Activated naive CD4-positive, alpha-beta T cell treated with anti-CD3 and anti-CD28 coated beads, Interleukin-2, amount 50 U/mL, for 72 hours (primary cell): Measurements from ENCODE around the gene C4orf50. TPM values are rescaled to one million over a fixed set of nuclear protein-coding genes. Genes with fewer than 3 reads are reported as not detected.

Experiments used
- ATAC-seq, 2 donors: fragments of 150-1000 bp; cut with Tn5 transposase; 2 replicates each; pipeline ENCODE4 v1.10.0; 2021; ENCODE audit warnings: mild to moderate bottlenecking in 2 of 2, moderate library complexity in 2 of 2
- DNase-seq, 2 donors: peaks; one replicate each; pipeline ENCODE4 v3.0.0; 2021 to 2022; ENCODE audit warnings: low spot score in 2 of 2
- H3K27ac Mint-ChIP-seq, 2 donors: one replicate each; pipeline ENCODE4 v1.8.0; 2022; ENCODE audit warnings: mild to moderate bottlenecking in 2 of 2, mixed read lengths in 2 of 2
- H3K36me3 Mint-ChIP-seq, 2 donors: one replicate each; pipeline ENCODE4 v1.8.0; 2022; ENCODE audit warnings: mixed read lengths in 2 of 2
- H3K9me3 Mint-ChIP-seq, 2 donors: one replicate each; pipeline ENCODE4 v1.8.0; 2022; ENCODE audit warnings: mixed read lengths in 2 of 2
- total RNA-seq, 2 donors: library from RNA; stranded (reverse); gene quantifications; one replicate each; pipeline ENCODE4 v1.2.3, GENCODE V29; 2022

Gene C4orf50
- total RNA-seq, 2 donors from 2014 or later, result 0.12 TPM; not detected in 1

DNA sequence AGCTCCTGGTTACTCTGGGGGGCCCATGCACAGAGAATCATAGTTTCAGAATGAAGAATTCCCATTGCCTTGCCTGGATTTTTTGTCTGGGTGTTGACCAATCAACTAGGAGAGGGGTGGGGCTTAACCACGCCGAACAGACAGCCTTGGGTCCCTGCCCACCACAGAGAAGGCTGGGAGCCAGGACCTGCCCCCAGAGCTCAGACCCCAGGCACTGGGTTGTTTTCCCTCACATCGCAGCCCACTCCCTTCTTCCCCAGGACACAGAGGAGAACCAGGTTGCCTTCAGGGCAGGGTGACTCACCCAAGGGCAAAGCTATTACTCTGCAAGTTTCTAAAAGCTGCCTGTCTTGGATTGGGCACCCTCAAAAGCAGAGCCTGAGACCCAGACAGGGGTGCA lies 102.0 kb downstream of the C4orf50 start:
- Mint-ChIP-seq H3K36me3 (peaks cover 0 to 7% of the 10 kb centered on the region in 2 donors), H3K9me3 (peaks cover 3 to 10% of the 10 kb centered on the region in 2 donors), H3K27ac (no peak overlapping the region)
- ATAC-seq, result no peak
- DNase-seq, result no peak

DNA sequence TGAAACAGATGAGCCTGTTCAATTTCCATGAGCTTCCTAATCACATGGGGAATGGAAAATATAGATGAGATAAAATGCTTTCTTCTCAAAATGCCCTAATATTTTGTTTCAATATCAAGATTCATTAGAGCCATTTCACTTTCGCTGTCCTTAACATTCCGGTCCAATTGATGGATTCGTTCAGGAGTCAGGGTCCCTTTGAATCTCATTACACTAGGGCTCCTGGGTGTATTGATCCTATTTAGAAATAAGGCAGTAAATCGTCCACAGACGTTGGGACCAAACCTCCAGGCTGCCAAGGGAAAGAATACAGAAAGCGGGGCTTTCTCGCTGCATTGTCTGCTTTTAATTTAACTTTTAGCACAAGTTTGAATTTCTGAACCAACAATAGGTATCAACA lies 104.8 kb downstream of the C4orf50 start:
- ATAC-seq, result no peak
- Mint-ChIP-seq H3K36me3 (peaks cover 0 to 7% of the 10 kb centered on the region in 2 donors), H3K9me3 (peaks cover 4 to 10% of the 10 kb centered on the region in 2 donors), H3K27ac (no peak overlapping the region)
- DNase-seq, result no peak

DNA sequence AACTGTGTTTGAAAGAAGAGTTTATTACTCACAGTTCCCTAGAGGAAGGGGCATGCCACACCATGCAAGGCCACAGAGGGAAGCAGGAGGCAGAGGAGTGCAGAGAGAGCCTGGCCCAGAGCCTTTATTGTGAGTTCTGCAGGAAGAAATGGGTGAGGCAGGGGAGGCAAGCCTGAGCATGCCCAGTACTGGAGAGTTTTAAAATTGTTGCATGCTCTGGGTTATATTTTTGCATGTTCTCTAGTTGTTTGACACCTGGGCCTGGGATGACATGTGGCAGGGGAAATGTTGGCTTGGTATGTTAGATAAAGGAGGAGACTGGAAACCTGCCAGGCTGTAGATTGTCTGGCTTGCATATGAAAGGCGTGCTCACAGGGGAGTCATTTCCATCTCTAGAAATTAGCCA lies 105.6 kb downstream of the C4orf50 start:
- ATAC-seq, result no peak
- Mint-ChIP-seq H3K9me3 (peaks cover 12 to 17% of the 10 kb centered on the region in 2 donors), H3K36me3 (peaks cover 0 to 7% of the 10 kb centered on the region in 2 donors), H3K27ac (no peak overlapping the region)
- no peak for DNase-seq

DNA sequence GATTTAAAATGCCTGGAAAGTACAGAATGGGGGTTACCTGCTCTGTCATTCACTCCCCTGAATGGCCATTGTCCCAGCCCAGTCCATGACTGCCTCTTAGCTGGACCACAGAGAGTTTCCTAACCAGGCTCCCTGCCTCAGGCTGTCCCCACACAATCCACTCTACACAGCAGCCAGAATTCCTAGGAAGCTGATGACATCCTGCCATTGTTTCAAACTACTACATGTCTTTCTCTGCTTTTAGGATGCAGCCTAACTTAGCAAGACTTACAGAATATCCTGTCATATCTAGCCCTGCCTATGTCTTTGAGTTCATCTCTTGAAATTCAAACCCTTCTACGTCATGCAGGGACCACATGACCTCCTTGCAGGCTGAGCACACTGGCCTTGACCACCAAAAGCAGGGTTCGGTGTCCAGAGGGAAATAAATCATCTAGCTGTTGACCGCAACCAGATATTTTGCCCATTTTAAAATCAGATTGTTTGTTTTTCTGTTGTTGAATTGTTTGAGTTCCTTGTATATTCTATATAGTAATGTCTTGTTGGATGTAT lies 109.3 kb downstream of the C4orf50 start:
- peaks cover 0 to 7% of the 10 kb centered on the region in 2 donors for H3K36me3 Mint-ChIP-seq
- ATAC-seq, result no peak
- DNase-seq, result no peak
- no peak overlapping the region for H3K27ac Mint-ChIP-seq
- H3K9me3 Mint-ChIP-seq, result peaks cover 14 to 26% of the 10 kb centered on the region in 2 donors

DNA sequence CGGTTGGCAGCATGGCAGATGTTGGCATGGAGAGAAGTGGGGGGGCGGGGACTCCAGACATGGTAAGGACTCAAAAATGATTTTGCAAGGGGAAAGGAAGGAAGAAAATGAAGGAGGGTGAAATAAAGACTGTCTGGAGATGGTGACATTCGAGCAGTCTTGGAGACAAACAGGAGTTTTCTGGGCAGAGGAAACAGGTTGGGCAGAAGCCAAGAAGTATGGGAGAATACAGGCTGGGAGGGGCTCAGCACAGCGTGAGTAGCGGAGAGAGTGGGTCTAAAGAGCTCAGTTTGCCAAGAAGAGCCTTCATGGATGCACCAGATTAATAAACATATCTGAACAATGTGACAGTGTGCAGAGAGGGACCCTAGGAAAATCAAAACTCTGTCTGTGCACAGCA lies 112.0 kb downstream of the C4orf50 start:
- peaks cover 14 to 19% of the 10 kb centered on the region in 2 donors for H3K9me3 Mint-ChIP-seq
- DNase-seq (no peak), ATAC-seq (no peak)
- no peaks in the 10 kb centered on the region for H3K36me3 Mint-ChIP-seq
- no peak overlapping the region for H3K27ac Mint-ChIP-seq

DNA sequence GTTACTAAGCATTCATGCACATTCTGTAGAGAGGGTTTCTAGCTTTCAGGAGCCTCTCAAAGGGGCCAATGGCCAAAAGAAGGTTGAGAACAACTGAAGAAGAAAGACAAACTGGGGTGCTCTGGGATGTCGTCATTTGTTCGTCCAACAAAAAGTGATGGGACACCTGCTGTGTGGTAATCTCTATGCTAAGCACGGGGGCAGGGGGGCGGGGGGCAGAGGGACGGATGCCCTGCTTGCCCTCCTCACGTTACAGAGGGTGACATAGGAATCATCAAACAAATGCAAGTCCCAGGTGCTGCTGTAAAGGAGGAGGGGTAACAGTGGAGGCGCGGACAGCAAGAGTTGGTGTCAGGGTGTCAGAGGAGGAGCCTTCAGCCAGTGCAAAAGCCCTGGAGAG lies 112.5 kb downstream of the C4orf50 start:
- Mint-ChIP-seq H3K27ac (no peak overlapping the region), H3K36me3 (no peaks in the 10 kb centered on the region), H3K9me3 (peaks cover 14 to 19% of the 10 kb centered on the region in 2 donors)
- DNase-seq (no peak), ATAC-seq (no peak)

DNA sequence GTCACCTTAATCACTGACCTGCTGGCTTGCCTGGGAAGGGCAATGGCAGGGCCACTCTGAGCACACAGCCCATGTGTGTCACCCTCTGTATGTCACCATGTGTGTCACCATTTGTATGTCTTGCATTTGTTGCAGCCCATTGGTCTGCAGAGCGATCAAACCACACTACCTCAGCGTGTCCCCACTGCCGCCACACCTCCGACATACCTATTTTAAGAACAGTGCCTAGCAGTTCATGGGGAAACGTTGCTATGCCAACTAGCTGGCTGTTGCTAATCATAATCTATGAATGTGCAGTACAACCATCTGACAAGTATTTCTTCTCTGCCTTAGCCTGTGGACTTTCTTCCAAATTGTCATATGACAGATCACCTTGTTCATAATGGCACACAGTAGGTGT lies 117.4 kb downstream of the C4orf50 start:
- Mint-ChIP-seq H3K27ac (no peak overlapping the region), H3K9me3 (peaks cover 5 to 14% of the 10 kb centered on the region in 2 donors), H3K36me3 (no peaks in the 10 kb centered on the region)
- no peak for DNase-seq
- no peak for ATAC-seq

DNA sequence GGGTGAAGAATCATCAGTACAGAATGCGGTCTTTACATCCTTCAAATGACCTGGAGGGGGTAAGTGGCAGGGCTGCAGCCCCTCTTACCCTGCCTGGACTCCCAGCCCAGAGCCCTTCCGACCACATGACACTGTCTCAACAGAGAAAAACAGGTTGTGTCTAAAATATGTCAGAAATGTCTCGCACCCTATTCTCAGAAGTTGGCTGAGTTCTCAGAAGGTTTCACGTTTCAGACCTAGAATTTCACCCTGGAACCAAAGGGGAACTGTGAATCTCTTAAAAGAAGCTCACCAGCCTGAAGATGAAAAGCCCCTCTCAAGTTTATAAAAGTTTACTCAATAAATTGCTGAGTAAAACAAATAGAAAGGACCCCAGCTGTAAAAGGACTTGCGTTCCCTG lies 118.3 kb downstream of the C4orf50 start:
- no peaks in the 10 kb centered on the region for H3K36me3 Mint-ChIP-seq
- ATAC-seq, result no peak
- no peak for DNase-seq
- peaks cover 5 to 10% of the 10 kb centered on the region in 2 donors for H3K9me3 Mint-ChIP-seq
- H3K27ac Mint-ChIP-seq, result no peak overlapping the region

DNA sequence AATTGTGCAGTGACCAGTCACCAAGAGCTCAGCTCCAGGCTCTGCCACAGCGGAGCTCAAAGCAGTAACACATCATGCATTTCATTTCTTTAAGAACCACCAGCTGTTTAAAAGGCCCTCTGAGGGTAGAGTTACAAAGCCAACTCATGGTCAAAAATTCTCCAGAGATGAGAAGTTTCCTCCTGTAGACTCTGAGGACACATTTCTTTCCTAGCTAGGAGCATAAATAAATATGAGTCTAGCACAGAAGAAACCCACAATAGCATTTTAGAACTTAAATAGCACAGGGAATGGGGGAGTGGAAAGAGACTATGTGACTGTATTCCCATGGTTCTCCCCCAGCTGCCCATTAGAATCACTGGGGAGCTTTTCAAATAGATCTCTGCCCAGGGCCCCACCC lies 118.8 kb downstream of the C4orf50 start:
- H3K9me3 Mint-ChIP-seq, result peaks cover 5 to 10% of the 10 kb centered on the region in 2 donors
- no peak for DNase-seq
- no peaks in the 10 kb centered on the region for H3K36me3 Mint-ChIP-seq
- no peak overlapping the region for H3K27ac Mint-ChIP-seq
- ATAC-seq, result no peak

DNA sequence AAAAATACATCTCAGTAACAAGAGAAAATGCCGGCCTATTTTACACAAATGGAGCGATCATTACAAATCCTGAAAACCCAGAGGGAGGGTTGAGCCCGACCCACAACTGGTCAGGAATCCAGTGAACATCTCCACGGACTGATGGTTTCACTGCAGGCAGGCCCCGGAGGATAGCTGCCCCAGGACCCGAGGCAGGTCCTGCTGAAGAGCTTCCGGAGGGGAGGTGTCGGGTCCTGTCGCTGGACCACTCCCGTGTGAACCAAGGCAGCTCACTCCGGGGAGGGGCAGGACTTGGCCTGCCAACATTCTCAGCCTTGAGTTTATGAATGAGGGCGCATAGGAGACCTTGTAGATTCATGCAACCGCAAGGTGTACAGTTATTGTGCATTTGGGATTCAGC lies 120.6 kb downstream of the C4orf50 start:
- H3K9me3 Mint-ChIP-seq, result peaks cover 5 to 17% of the 10 kb centered on the region in 2 donors

DNA sequence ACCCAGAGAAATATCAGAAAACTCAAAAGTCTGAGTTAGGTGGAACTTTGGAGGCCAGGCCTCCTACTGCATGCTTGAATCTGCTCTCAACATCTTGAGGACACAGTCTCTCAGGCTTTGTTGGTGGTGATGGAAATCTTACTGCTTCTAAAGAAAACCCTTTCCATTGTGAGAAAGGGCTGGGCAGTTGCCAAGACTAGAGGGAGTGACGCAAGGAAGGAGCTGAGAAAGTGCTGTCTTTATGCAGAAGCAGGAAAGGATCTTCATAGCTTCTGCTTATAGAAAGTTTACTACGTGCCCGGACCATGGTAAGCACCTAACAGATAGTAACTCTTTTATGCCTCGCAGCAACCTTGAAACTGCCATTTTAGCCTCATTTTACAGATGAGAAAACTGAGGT lies 122.9 kb downstream of the C4orf50 start:
- no peak for ATAC-seq
- H3K36me3 Mint-ChIP-seq, result peaks cover 9 to 17% of the 10 kb centered on the region in 2 donors
- H3K9me3 Mint-ChIP-seq, result peaks cover 5 to 21% of the 10 kb centered on the region in 2 donors
- no peak overlapping the region for H3K27ac Mint-ChIP-seq
- DNase-seq, result no peak

More for the DNA sequence above, 120.6 kb downstream of the C4orf50 start:
- DNase-seq (no peak), ATAC-seq (no peak)
- Mint-ChIP-seq H3K27ac (no peak overlapping the region), H3K36me3 (peaks cover 0 to 6% of the 10 kb centered on the region in 2 donors)

DNA sequence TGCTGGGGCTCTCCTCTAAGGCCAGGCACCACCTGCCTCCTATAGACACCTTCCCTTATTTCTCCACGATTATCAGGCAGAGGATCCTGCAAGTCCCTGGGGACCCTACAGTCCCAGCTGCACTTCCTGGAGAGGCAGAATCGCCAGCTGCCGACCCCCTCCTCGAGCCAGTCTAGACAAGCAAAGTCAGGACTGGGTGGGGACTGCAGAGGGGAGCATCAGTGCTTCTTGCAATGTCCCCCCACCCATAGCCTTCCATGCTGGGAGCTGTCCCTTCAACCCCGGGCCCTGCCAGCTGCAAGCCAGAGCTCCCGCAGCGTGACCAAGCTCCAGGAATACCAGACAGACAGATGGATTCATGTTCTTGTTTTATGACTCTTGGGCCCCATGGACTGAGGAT lies 124.0 kb downstream of the C4orf50 start:
- H3K36me3 Mint-ChIP-seq, result peaks cover 9 to 25% of the 10 kb centered on the region in 2 donors

DNA sequence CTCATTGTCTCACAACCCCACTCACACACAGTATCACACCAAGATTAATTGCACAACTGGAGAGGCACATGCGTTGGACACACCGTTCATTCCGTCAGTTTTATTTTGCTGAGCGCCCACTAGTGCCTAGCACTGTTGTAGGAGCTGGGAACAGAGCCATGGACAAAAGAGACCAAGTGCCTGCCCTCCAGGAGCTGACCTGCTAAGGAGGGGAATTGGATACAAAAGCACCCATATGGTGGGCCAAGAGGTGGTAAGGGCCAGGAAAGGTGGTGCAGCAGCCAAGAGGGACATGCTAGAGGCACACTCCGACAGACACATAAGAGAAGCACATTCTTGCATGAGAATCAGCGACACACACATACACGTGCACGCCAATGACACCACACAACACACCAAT lies 124.6 kb downstream of the C4orf50 start:
- Mint-ChIP-seq H3K9me3 (peaks cover 2 to 18% of the 10 kb centered on the region in 2 donors), H3K36me3 (peaks cover 9 to 30% of the 10 kb centered on the region in 2 donors), H3K27ac (no peak overlapping the region)
- no peak for ATAC-seq
- no peak for DNase-seq

More for the DNA sequence above, 124.0 kb downstream of the C4orf50 start:
- DNase-seq, result no peak
- H3K9me3 Mint-ChIP-seq, result peaks cover 5 to 21% of the 10 kb centered on the region in 2 donors
- H3K27ac Mint-ChIP-seq, result no peak overlapping the region
- no peak for ATAC-seq

DNA sequence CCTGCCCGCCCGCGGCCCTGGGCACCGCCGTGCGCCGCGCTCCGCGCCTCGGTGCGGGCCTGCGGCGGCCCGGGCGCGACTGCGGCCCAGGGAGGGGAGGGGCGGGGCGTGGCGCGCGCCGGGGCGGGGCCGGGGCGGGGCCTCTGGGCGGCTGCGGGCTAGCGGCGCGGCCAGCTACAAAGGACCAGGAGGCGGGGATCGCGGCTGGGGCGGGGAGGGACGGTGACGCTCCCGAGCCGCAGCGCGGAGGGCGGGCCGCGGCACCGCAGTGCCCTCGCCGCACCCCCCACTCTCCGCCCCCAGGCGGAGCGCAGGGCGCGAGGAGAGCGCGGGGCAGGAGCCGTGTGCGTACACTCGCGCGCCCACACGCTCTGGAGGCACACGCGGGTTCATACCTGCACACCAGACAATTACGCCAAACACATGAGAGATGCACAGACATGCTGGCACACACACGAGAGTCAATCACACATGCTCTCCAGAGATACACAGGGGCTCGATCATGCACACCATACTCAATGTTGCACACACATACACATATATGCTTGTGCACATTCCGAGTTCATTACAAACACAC lies 125.1 kb downstream of the C4orf50 start, which contains the start of gene CRMP1:
Gene CRMP1 (minus strand): TSS at position 83 of the 577 bp plus-strand sequence. CDS start 117 bp downstream, outside the sequence.
- H3K36me3 Mint-ChIP-seq, result peaks cover 9 to 30% of the 10 kb centered on the region in 2 donors
- DNase-seq (no peak), ATAC-seq (no peak)
- H3K9me3 Mint-ChIP-seq, result peaks cover 0 to 15% of the 10 kb centered on the region in 2 donors
- H3K27ac Mint-ChIP-seq, result no peak within 1 kb of the TSS

DNA sequence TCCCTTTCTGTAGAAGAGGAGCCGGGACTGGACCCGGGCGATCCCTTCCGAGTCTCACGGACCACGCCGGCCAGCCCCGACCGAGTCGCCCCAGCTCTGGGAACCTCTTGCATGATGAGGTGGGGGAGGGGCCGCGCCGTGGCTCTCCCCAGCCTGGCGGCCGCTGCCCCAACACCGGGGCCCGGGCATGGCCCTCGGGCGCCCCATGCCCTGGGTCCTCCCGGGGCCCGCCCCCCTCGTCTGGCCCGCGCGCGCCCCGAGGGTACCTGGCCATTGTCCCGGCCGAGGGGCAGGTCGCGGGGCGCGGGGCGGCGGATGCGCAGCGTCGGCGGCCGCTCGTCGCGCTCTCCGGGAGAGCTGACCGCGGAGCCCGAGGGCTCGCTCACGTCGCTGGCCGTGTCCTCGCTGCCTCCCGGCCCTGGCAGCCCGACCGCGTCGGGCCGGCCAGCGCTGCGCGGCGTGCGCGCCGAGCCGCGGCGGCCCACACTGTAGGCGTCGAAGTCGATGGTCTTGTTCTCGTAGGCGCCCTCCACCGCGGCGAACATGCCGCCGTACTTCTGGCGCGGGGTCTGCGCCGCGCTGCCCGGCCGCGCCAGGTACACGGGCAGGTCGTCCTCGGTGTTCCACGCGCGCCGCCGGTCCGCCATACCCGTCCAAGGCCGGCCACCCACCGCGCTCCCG lies 125.8 kb downstream of the C4orf50 start:
- DNase-seq, result no peak
- H3K36me3 Mint-ChIP-seq, result peaks cover 9 to 30% of the 10 kb centered on the region in 2 donors
- H3K27ac Mint-ChIP-seq, result no peak overlapping the region
- peaks cover 0 to 15% of the 10 kb centered on the region in 2 donors for H3K9me3 Mint-ChIP-seq
- ATAC-seq, result no peak

DNA sequence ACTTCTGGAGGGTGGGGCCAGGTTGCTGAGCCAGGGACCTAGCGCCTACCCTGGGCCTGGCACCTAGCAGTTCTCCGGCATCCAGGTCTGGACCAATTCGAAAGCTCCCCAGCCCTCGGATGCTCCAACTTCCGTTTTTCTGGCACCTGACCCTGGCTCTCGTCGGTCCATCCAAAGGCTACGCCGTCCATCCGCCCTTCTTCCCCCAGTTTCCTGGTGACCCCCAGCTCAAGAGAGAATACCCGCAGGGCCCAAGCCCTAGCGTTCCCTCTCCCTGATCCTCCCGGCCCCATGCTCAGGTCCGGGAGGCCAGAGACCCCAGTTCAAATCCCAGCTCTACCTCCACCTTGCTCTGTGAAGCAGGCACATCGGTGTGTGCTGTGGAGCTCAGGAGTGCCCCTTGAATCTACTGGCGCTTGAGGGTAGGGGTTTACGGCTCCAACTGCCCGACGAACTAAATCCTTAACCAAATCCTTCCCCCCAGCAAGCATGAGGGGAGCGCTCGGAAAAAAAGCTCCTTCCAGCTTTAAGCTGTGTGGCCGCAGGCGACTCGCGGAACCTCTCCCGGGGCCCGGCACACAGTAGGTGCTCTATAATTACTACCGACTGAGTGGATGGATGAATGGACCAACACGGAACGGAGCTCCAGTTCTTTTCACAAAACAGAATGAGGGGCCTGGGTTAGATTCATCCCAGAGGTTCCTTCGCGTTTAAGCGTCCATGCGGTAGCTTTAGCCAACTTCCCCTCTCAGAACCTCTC lies 126.5 kb downstream of the C4orf50 start:
- no peak overlapping the region for H3K27ac Mint-ChIP-seq
- H3K9me3 Mint-ChIP-seq, result peaks cover 0 to 11% of the 10 kb centered on the region in 2 donors
- no peak for DNase-seq
- peaks cover 9 to 30% of the 10 kb centered on the region in 2 donors for H3K36me3 Mint-ChIP-seq
- ATAC-seq, result no peak
